ENCODE data around the gene SPATA2. TPM values are rescaled to one million over a fixed set of nuclear protein-coding genes. Genes with fewer than 3 reads are reported as not detected.

The SPATA2 gene
- total and polyA plus RNA-seq, 4 donors: 1.2 to 3.4 (median 1.4) TPM

DNA sequence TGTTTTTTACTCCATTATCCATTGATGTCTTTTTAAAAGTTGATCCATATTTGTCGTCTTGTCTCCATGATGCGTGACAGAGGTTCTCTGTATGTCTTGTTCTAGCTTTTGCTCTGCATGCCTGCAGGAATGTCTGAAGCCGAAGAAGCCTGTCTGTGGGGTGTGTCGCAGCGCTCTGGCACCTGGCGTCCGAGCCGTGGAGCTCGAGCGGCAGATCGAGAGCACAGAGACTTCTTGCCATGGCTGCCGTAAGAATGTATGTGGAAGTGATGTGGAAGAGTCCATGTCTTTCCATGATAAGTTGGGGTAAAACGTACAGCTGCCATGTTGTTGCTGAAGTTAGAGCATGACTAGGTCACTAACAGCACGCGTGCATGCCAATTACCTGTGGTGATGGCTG, 26.1 kb upstream of the SPATA2 start:
- TF ChIP-seq FOXA1 (IDR thresholded peaks at IDR 0.05): no peak
- TF ChIP-seq RAD21 (IDR thresholded peaks at IDR 0.05): no peak
- TF ChIP-seq, protein P1, sequence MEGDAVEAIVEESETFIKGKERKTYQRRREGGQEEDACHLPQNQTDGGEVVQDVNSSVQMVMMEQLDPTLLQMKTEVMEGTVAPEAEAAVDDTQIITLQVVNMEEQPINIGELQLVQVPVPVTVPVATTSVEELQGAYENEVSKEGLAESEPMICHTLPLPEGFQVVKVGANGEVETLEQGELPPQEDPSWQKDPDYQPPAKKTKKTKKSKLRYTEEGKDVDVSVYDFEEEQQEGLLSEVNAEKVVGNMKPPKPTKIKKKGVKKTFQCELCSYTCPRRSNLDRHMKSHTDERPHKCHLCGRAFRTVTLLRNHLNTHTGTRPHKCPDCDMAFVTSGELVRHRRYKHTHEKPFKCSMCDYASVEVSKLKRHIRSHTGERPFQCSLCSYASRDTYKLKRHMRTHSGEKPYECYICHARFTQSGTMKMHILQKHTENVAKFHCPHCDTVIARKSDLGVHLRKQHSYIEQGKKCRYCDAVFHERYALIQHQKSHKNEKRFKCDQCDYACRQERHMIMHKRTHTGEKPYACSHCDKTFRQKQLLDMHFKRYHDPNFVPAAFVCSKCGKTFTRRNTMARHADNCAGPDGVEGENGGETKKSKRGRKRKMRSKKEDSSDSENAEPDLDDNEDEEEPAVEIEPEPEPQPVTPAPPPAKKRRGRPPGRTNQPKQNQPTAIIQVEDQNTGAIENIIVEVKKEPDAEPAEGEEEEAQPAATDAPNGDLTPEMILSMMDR (IDR thresholded peaks at IDR 0.05; ENCODE audit: low read depth, low read length, missing input control): no peak
- TF ChIP-seq, protein P2, sequence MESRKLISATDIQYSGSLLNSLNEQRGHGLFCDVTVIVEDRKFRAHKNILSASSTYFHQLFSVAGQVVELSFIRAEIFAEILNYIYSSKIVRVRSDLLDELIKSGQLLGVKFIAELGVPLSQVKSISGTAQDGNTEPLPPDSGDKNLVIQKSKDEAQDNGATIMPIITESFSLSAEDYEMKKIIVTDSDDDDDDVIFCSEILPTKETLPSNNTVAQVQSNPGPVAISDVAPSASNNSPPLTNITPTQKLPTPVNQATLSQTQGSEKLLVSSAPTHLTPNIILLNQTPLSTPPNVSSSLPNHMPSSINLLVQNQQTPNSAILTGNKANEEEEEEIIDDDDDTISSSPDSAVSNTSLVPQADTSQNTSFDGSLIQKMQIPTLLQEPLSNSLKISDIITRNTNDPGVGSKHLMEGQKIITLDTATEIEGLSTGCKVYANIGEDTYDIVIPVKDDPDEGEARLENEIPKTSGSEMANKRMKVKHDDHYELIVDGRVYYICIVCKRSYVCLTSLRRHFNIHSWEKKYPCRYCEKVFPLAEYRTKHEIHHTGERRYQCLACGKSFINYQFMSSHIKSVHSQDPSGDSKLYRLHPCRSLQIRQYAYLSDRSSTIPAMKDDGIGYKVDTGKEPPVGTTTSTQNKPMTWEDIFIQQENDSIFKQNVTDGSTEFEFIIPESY (IDR thresholded peaks at IDR 0.05): no peak
- TF ChIP-seq, protein P3, sequence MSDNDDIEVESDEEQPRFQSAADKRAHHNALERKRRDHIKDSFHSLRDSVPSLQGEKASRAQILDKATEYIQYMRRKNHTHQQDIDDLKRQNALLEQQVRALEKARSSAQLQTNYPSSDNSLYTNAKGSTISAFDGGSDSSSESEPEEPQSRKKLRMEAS (IDR thresholded peaks at IDR 0.05): no peak
- TF ChIP-seq YY1 (IDR thresholded peaks at IDR 0.05): no peak
- TF ChIP-seq SP1 (IDR thresholded peaks at IDR 0.05): no peak
- TF ChIP-seq, protein P4, sequence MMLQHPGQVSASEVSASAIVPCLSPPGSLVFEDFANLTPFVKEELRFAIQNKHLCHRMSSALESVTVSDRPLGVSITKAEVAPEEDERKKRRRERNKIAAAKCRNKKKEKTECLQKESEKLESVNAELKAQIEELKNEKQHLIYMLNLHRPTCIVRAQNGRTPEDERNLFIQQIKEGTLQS (IDR thresholded peaks at IDR 0.05): no peak
- no peak for TF ChIP-seq TAF1 (conservative IDR thresholded peaks at IDR 0.05)
- TF ChIP-seq GABPA (IDR thresholded peaks at IDR 0.05 in 1 of 2, conservative IDR thresholded peaks at IDR 0.05 in 1 of 2): no peak
- TF ChIP-seq, protein P5, sequence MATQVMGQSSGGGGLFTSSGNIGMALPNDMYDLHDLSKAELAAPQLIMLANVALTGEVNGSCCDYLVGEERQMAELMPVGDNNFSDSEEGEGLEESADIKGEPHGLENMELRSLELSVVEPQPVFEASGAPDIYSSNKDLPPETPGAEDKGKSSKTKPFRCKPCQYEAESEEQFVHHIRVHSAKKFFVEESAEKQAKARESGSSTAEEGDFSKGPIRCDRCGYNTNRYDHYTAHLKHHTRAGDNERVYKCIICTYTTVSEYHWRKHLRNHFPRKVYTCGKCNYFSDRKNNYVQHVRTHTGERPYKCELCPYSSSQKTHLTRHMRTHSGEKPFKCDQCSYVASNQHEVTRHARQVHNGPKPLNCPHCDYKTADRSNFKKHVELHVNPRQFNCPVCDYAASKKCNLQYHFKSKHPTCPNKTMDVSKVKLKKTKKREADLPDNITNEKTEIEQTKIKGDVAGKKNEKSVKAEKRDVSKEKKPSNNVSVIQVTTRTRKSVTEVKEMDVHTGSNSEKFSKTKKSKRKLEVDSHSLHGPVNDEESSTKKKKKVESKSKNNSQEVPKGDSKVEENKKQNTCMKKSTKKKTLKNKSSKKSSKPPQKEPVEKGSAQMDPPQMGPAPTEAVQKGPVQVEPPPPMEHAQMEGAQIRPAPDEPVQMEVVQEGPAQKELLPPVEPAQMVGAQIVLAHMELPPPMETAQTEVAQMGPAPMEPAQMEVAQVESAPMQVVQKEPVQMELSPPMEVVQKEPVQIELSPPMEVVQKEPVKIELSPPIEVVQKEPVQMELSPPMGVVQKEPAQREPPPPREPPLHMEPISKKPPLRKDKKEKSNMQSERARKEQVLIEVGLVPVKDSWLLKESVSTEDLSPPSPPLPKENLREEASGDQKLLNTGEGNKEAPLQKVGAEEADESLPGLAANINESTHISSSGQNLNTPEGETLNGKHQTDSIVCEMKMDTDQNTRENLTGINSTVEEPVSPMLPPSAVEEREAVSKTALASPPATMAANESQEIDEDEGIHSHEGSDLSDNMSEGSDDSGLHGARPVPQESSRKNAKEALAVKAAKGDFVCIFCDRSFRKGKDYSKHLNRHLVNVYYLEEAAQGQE (IDR thresholded peaks at IDR 0.05): no peak
- no peak for TF ChIP-seq HNF4A (conservative IDR thresholded peaks at IDR 0.05)
- no peak for TF ChIP-seq HNF4G (IDR thresholded peaks at IDR 0.05)
- TF ChIP-seq NR2F2 (IDR thresholded peaks at IDR 0.05): no peak
- TF ChIP-seq EGR1 (IDR thresholded peaks at IDR 0.05; ENCODE audit: low read depth in 2 of 2): no peak
- TF ChIP-seq FOXA2 (IDR thresholded peaks at IDR 0.05): no peak
- TF ChIP-seq RXRA (IDR thresholded peaks at IDR 0.05): no peak
- TF ChIP-seq JUND (IDR thresholded peaks at IDR 0.05): no peak
- H3K27ac ChIP-seq (ENCODE audit: low read depth in 1 of 2, low read length in 2 of 2): no peak overlapping the region
- no peak overlapping the region for H3K4me3 ChIP-seq (ENCODE audit: low read depth in 1 of 3, low read length in 3 of 3)
- WGBS: 97% methylated on average over 15 of the region's 15 CpGs
- H3K9ac ChIP-seq (ENCODE audit: low read depth in 1 of 2, low read length in 2 of 2): no peak overlapping the region
- H3K9me3 ChIP-seq (ENCODE audit: control insufficient read depth in 4 of 4, low read length in 3 of 4): no peaks in the 10 kb centered on the region
- H3K4me1 ChIP-seq (ENCODE audit: control insufficient read depth in 4 of 4, insufficient read depth in 4 of 4, low read length in 3 of 4): peaks cover 7 to 28% (median 21%) of the 10 kb centered on the region in 4 donors
- peaks cover 8 to 45% (median 33%) of the 10 kb centered on the region in 4 donors for H3K36me3 ChIP-seq (ENCODE audit: control insufficient read depth in 4 of 4, insufficient read depth in 3 of 4, low read depth in 1 of 4, low read length in 3 of 4)
- no peak for DNase-seq (ENCODE audit: low spot score)
- no peaks in the 10 kb centered on the region for H3K27me3 ChIP-seq (ENCODE audit: control insufficient read depth in 4 of 4, insufficient read depth in 4 of 4, low read length in 3 of 4)
